T-helper 2 cell treated with Interferon-gamma antibody and Interleukin-4, amounts not matched to agents 5 μg/mL and 100 μg/mL, for 36 hours (primary cell): ENCODE data around the gene SLC6A7.

Experiments
- DNase-seq: peaks from one replicate; pipeline ENCODE4 v3.0.0; 2021; ENCODE audit warnings: low spot score
- H3K27ac Mint-ChIP-seq: one replicate; pipeline ENCODE4 v1.8.0; 2021; ENCODE audit warnings: mild to moderate bottlenecking, mixed read lengths
- H3K27me3 Mint-ChIP-seq: one replicate; pipeline ENCODE4 v1.8.0; 2021; ENCODE audit warnings: low read depth, mixed read lengths
- H3K36me3 Mint-ChIP-seq: one replicate; pipeline ENCODE4 v1.8.0; 2021; ENCODE audit warnings: low read depth, mixed read lengths
- H3K4me1 Mint-ChIP-seq: one replicate; pipeline ENCODE4 v1.8.0; 2021; ENCODE audit warnings: low read depth, mixed read lengths
- H3K4me3 Mint-ChIP-seq: one replicate; pipeline ENCODE4 v1.8.0; 2022; ENCODE audit warnings: mild to moderate bottlenecking, moderate library complexity, mixed read lengths
- H3K9me3 Mint-ChIP-seq: one replicate; pipeline ENCODE4 v1.8.0; 2021; ENCODE audit warnings: mixed read lengths

The SLC6A7 gene

DNA sequence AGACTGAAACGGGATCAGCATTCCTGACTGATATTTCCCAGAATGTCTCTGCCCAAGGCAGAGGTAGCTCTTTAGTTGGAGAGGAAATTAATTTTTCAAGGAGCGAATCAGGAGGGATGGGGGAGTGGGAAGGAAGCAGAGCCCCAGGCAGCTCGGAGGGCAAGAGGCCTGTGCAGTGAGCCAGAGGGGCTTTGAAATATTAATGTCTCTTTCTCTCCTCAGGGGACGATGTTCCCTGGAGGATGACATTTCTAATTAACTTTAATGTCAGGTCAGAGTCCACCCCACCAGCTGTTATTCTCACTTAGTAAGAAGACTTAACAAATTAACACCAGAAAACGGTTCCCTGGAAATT is 45.6 kb downstream of the SLC6A7 start:
- H3K36me3 Mint-ChIP-seq, result no peaks in the 10 kb centered on the region
- no peaks in the 10 kb centered on the region for H3K9me3 Mint-ChIP-seq
- DNase-seq, result no peak
- no peak overlapping the region for H3K27ac Mint-ChIP-seq
- H3K4me1 Mint-ChIP-seq, result no peaks in the 10 kb centered on the region
- H3K27me3 Mint-ChIP-seq, result no peaks in the 10 kb centered on the region
- no peak overlapping the region for H3K4me3 Mint-ChIP-seq

DNA sequence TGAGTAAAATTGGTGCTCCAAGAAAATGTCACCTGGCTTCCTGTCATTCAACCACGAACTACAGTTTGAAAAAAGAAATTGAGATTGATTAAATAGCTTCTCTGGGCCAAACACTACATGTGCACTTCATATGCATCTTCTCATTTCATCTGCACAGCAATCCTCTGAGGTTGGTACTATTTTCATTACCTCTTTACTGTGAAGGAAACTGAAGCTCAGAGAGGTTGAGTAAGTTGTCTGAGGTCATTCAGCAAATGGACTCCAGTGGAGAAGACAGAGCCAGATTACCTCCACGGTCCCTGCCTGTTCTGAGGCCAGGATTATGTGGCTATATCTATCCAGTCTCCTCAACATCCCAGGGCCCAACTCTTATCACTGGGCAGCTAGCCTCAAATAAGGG is 46.5 kb downstream of the SLC6A7 start:
- Mint-ChIP-seq H3K27ac (no peak overlapping the region), H3K4me1 (no peaks in the 10 kb centered on the region), H3K4me3 (no peak overlapping the region), H3K9me3 (no peaks in the 10 kb centered on the region), H3K36me3 (no peaks in the 10 kb centered on the region), H3K27me3 (no peaks in the 10 kb centered on the region)
- DNase-seq, result no peak

DNA sequence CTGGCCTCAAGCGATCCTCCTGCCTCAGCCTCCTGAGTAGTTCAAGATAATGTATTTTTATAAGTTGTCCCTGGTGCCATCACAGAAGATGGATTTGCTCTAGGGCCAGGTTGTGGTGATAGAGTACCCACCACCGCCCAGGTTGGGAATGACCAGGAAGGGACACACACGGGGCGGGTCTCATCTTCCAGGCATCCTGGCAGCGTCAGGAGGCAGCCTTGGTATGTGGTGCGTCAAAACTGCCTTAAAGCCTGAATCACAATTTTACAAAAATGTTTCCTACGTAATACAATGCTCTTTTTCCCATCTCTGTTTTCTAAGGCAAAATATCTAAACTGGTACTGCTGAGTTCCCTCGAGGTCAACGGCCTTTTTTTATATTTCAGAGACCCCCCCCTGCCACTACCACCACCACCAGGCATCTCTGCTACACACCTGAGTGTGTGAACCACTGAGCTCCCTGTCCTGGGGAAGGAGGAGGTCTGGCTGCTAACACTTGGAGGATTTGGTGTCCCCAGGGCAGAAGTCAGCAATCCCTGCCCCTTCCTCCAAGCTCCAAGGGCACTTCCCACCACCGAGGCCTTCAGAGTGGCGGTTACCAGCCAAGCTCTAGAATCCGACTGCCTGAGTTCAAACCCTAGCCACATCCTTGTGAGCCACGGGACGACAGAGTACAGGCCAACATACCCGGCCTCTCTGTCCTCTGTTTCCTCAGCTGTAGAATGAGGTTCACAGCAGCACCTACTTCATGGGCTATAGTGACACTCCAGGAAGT is 47.3 kb downstream of the SLC6A7 start:
- Mint-ChIP-seq H3K27me3 (no peaks in the 10 kb centered on the region), H3K9me3 (no peaks in the 10 kb centered on the region), H3K27ac (no peak overlapping the region), H3K4me1 (no peaks in the 10 kb centered on the region), H3K36me3 (no peaks in the 10 kb centered on the region), H3K4me3 (no peak overlapping the region)
- no peak for DNase-seq

DNA sequence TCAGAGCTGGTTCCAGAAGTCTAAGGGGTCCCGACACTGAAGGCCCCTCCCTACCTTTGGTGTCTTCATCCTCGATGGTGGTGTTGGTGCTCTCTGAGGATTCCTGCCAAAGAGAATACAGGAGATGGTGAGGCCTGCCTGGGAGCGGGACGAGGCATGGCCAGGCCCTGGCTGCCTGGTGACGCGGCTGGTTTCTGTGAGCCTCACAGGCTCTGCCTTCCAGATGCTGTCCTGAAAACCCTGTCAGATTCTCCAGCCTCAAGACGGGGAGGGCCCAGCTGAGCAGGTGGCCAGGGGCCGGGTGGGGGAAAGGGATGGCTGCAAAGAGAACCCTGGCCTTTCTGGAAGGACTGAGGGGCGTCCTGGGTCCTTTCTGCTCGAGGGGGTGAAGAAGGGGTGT is 48.8 kb downstream of the SLC6A7 start:
- Mint-ChIP-seq H3K9me3 (no peaks in the 10 kb centered on the region), H3K36me3 (no peaks in the 10 kb centered on the region), H3K27ac (no peak overlapping the region), H3K4me3 (no peak overlapping the region), H3K4me1 (no peaks in the 10 kb centered on the region), H3K27me3 (no peaks in the 10 kb centered on the region)
- DNase-seq, result no peak

DNA sequence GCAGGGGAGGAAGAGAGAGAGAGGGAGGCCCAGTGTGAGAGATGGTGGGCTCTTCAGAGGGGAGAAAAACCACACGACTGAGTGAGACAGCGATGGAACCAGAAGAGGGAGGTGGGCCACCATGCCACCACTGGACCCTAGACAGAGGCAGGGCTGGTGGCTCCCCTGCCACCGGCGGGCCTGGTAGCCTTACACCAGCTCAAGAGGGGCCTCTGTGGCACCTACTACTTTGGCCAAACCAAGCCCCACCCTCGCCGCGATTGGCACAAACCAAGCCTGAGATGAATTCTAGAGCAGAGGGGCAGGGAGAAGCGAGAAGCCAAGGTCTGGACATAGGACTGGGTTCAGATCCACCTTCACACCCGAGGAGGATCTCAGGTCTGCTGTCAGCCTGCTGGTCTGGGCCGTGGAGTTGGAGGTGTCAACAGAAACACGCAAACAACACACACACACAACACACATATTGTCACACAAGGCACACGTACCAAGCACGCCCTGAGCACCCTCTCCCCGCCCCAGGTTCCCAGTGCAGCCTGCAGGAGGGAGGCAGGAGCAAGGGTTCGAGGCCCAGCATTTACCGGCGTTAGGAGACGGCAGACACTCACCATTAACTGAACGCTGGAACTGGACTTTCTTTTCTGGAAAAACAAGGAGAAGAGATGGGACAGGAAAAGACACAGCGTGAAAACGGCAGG is 49.4 kb downstream of the SLC6A7 start:
- Mint-ChIP-seq H3K4me1 (no peaks in the 10 kb centered on the region), H3K9me3 (no peaks in the 10 kb centered on the region), H3K27ac (no peak overlapping the region), H3K4me3 (no peak overlapping the region), H3K36me3 (no peaks in the 10 kb centered on the region), H3K27me3 (no peaks in the 10 kb centered on the region)
- no peak for DNase-seq

DNA sequence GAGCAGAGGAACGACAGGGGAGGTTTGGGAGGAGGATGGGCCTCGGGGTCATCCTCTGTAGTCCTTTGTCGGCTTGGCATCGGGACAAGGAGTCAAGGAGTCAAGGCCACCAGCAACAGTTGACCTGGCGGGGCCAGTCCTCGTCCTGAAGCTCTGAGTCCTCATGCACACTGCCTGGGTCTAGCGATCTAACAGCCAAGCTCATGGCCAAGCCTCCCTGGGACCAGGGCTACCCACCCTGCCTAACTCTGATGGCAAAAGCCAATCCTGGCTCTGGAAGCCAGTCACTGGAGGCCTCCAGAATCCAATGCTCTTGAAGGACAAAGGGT is 49.9 kb downstream of the SLC6A7 start:
- Mint-ChIP-seq H3K4me1 (no peaks in the 10 kb centered on the region), H3K27ac (no peak overlapping the region), H3K36me3 (no peaks in the 10 kb centered on the region), H3K27me3 (no peaks in the 10 kb centered on the region), H3K4me3 (no peak overlapping the region), H3K9me3 (no peaks in the 10 kb centered on the region)
- DNase-seq, result no peak

DNA sequence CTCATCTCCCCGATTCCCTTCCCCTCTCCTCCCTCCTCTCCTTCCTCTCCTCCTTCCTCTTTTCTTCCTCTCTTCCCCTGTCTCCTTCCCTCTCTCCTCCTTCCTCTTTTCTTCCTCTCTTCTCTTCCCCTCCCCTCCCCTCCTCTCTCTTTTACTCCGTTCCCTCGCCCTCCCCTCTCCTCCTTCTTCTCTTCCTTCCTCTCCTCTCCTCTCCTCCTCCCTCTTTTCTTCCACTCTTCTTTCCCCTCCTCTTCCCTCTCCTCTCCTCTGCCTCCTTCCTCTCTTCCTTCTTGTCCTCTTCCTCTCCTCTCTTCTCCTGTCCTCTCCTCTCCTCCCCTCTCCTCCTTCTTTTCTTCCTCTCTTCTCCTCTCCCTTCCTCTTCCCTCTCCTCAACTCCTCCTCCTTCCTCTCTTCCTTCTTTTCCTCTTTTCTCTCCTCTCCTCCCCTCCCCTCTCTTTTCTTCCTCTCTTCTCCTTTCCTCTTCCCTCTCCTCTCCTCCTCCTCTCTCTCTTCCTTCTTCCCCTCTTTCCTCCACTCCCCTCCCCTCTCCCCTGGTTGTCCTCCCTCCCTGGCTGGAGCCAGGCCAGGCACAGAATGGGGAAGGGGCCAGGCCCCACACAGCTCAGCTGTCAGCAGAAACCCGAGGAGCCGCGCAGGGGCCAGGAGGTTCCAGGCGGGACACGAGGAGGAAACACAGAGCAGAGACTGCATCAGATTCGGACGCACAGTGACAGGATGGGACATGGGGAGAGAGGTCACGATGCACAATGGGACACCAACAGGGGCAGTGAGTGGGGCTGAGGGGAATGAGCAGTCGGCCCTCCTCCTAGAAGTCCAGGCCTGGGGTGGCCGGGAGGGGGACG is 51.7 kb downstream of the SLC6A7 start:
- Mint-ChIP-seq H3K9me3 (no peaks in the 10 kb centered on the region), H3K4me1 (no peaks in the 10 kb centered on the region), H3K36me3 (no peaks in the 10 kb centered on the region), H3K27me3 (no peaks in the 10 kb centered on the region), H3K27ac (no peak overlapping the region), H3K4me3 (no peak overlapping the region)
- no peak for DNase-seq

DNA sequence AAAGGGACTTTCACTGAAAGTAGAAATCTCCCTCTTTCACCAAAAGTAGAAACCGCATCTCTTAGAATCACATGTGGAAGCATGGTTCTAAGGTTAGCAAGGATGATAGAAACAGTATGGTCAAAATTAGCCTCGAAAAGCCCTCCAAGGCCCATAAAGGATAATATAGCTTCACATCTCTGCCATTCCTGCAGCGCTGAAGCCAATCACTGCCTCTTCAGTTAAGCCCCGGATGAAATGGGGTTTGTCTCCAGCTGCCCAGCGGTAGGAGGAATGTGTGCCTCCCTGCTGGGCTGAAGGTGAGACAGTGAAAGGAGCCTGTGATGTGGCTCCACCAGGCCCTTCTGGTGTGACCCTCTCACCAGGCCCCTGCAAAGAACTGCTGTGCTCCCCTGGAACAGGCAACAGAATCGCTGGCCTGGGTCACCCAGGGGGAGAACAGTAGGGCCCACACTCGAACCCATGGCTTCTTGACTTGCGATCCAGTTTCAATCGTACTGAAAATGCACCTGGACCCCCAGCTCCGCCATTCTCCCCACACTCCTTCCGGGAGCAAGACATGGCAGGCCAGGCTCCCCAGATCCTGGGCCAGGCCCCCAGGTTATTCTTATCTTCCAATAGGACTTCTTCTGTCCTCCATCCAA is 52.5 kb downstream of the SLC6A7 start:
- Mint-ChIP-seq H3K27ac (no peak overlapping the region), H3K9me3 (no peaks in the 10 kb centered on the region), H3K4me3 (no peak overlapping the region), H3K36me3 (no peaks in the 10 kb centered on the region), H3K4me1 (no peaks in the 10 kb centered on the region), H3K27me3 (no peaks in the 10 kb centered on the region)
- no peak for DNase-seq

DNA sequence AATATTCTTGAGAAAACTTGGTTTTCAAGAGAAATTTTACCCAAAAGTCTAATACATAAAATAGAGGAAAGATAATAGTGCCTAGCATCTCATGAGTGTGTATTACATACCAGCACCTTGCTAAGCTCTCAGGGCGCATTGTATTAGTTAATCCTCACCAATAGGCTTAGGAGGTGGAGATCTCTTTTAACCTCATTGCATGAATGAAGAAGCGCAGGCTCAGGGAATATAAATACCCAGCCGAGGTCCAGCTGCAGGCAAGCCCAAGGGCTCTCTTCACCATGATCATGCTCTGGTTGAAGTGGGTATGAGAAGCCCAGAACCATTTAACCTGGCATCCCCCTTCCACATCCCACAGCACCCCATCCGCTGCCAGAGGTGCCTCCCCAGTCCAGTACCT is 53.7 kb downstream of the SLC6A7 start:
- H3K36me3 Mint-ChIP-seq, result no peaks in the 10 kb centered on the region
- H3K4me3 Mint-ChIP-seq, result no peak overlapping the region

DNA sequence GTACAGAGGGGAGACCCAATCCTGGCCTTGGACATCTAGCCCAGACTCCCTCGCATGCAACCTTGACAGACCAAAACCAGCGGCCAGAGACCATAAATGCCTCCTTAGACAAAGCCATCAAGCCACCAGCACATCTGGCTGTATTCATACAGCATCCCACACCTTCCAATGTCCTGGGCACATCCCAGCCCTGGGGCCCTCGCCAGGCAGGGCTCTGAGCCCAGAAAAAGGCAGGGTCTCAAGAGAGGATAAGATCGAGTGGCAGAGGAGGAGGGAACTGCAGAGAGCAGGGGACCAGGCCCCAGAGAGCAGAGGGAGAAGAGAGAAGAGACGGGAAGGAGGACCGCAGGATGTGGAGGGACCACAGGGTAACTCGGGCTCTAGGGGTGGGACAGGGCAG is 54.3 kb downstream of the SLC6A7 start:
- Mint-ChIP-seq H3K27ac (peak overlapping the region; percentile 15), H3K36me3 (no peaks in the 10 kb centered on the region), H3K27me3 (no peaks in the 10 kb centered on the region), H3K4me3 (no peak overlapping the region), H3K9me3 (no peaks in the 10 kb centered on the region), H3K4me1 (no peaks in the 10 kb centered on the region)
- DNase-seq, result no peak

More for the DNA sequence above, 53.7 kb downstream of the SLC6A7 start:
- H3K4me1 Mint-ChIP-seq, result no peaks in the 10 kb centered on the region
- no peaks in the 10 kb centered on the region for H3K27me3 Mint-ChIP-seq
- no peak overlapping the region for H3K27ac Mint-ChIP-seq
- H3K9me3 Mint-ChIP-seq, result no peaks in the 10 kb centered on the region
- DNase-seq, result no peak

DNA sequence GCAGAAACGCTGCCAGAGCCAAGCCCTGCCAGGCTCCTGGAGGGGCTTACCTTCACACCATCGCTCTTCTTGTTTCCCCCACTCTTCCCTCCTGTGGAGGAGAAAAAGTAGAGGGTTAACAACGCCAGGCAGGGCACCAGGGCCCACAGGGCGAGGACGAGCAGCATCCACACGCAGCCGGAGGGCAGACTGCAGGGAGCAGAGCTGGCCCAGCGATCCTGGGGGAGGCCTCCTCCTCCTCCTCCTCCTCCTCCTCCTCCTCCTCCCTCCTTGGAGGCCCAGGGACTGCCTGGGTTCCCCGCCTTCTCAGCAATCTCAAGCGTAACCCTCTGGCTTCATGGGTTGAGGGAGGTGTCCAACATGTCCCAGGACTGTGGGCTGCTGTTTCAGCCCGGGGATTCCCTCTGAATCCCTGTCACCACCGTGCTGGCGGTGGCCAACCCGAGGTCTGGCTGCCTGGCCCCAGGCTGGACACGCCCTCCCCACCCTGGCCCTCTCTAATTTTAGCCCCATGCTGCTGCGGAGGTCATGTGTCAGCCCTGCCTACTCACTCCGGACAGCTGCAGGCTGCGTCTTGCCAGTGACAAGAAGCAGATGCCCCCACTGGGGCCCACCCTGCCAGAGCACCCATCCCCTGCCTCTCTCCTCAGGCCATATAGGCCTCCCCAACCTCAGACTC is 55.4 kb downstream of the SLC6A7 start:
- DNase-seq, result no peak
- Mint-ChIP-seq H3K4me3 (no peak overlapping the region), H3K9me3 (no peaks in the 10 kb centered on the region), H3K36me3 (no peaks in the 10 kb centered on the region), H3K27me3 (no peaks in the 10 kb centered on the region), H3K27ac (no peak overlapping the region), H3K4me1 (no peaks in the 10 kb centered on the region)

DNA sequence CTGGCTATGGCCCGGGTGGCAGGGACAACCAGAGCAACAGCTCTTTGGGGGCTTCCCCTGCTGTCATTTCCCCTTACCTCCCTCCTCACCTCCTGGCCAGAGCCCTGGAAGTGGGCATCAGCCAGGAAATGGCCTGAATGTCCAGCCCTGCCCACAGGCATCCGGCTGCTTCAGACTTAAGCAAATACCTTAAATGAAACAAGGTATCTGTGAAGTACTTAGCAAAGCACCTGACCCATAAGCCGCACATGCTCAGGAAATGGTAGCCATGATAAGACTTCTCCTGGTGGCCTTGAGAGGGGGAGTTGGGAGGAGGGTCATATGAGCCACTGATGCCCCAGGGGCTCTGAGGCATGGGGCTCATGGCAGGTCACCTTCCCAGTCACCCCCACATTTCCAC is 55.9 kb downstream of the SLC6A7 start:
- no peaks in the 10 kb centered on the region for H3K4me1 Mint-ChIP-seq
- H3K9me3 Mint-ChIP-seq, result no peaks in the 10 kb centered on the region
- H3K36me3 Mint-ChIP-seq, result no peaks in the 10 kb centered on the region
- no peaks in the 10 kb centered on the region for H3K27me3 Mint-ChIP-seq
- H3K4me3 Mint-ChIP-seq, result no peak overlapping the region
- no peak for DNase-seq
- H3K27ac Mint-ChIP-seq, result no peak overlapping the region

DNA sequence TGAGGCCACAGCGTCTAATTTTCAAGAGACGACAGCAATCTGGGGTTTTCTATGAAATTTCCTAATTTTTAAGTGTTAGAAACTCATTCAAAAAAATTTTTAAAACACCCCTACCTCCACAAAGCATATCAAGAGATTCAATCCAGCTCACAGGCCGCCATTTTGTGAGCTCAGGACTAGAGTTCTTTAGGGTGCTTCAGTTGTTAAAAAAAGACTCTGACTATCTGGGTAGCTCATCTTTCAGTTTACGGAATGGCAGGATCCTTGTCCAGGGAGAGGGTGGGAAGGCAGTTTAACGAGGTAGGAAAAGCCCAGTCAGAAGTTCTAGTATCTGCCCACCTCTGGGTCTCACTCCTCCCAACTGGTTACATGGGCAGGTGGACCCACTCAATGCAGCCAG is 56.6 kb downstream of the SLC6A7 start:
- Mint-ChIP-seq H3K4me1 (no peaks in the 10 kb centered on the region), H3K9me3 (no peaks in the 10 kb centered on the region), H3K27me3 (no peaks in the 10 kb centered on the region), H3K36me3 (no peaks in the 10 kb centered on the region), H3K27ac (no peak overlapping the region), H3K4me3 (no peak overlapping the region)
- DNase-seq, result no peak
